WTC11 (cell line): ENCODE data around the gene BMPR1B. TPM values are rescaled to one million over a fixed set of nuclear protein-coding genes. Genes with fewer than 3 reads are reported as not detected.

Experiments used
- ATAC-seq: fragments of 200-7000 bp; cut with Tn5 transposase; 2 replicates; pipeline ENCODE4 v1.10.0; 2021; ENCODE audit warnings: mild to moderate bottlenecking, moderate library complexity
- CTCF ChIA-PET: fragments of 300-600 bp; sonication (Branson Sonifier 250); formaldehyde crosslinking; loops from one replicate; lab custom pipeline; 2021; ENCODE audit warnings: antibody characterized with exemption; lab: Charles Lee
- POLR2A ChIA-PET: fragments of 350-600 bp; sonication (Branson Sonifier 250); formaldehyde crosslinking; loops from one replicate; lab custom pipeline; 2021; ENCODE audit warnings: antibody characterized with exemption; lab: Charles Lee
- DNase-seq: peaks from one replicate; pipeline ENCODE4 v3.0.0; 2021; ENCODE audit warnings: low spot score
- H3K27ac Mint-ChIP-seq: 2 replicates; pipeline ENCODE4 v1.8.0; 2021; ENCODE audit warnings: mixed read lengths
- H3K27me3 Mint-ChIP-seq: 2 replicates; pipeline ENCODE4 v1.8.0; 2021; ENCODE audit warnings: low read depth, mild to moderate bottlenecking, moderate library complexity, mixed read lengths
- H3K36me3 Mint-ChIP-seq: 2 replicates; pipeline ENCODE4 v1.8.0; 2021; ENCODE audit warnings: mixed read lengths
- H3K4me1 Mint-ChIP-seq: 2 replicates; pipeline ENCODE4 v1.8.0; 2022; ENCODE audit warnings: mixed read lengths
- H3K4me3 Mint-ChIP-seq: 2 replicates; pipeline ENCODE4 v1.8.0; 2021; ENCODE audit warnings: mild to moderate bottlenecking, moderate library complexity, mixed read lengths
- H3K9me3 Mint-ChIP-seq: 2 replicates; pipeline ENCODE4 v1.8.0; 2021; ENCODE audit warnings: mixed read lengths
- ATF2 ChIP-seq: sonication (generic); formaldehyde crosslinking; IDR thresholded peaks from 2 replicates; pipeline ENCODE4 v1.8.1; 2022; ENCODE audit warnings: low read depth, missing genetic modification reagents, borderline replicate concordance
- ATF6 ChIP-seq: sonication (generic); formaldehyde crosslinking; IDR thresholded peaks from 2 replicates; pipeline ENCODE4 v1.8.1; 2023; ENCODE audit warnings: mild to moderate bottlenecking, missing genetic modification reagents
- FOXP1 ChIP-seq: sonication (generic); formaldehyde crosslinking; IDR thresholded peaks from 2 replicates; pipeline ENCODE4 v1.8.0; 2022; ENCODE audit warnings: missing genetic modification reagents, mild to moderate bottlenecking, moderate library complexity, borderline replicate concordance
- HMGA2 ChIP-seq: fragments of 250-450 bp; sonication (Bioruptor Pico); IDR thresholded peaks from 2 replicates; pipeline ENCODE4 v1.4.0; 2021; ENCODE audit warnings: mild to moderate bottlenecking, moderate library complexity
- HMGXB4 ChIP-seq: sonication (generic); formaldehyde crosslinking; IDR thresholded peaks from 2 replicates; pipeline ENCODE4 v1.8.1; 2023; ENCODE audit warnings: mild to moderate bottlenecking, moderate library complexity, missing genetic modification reagents
- JUN ChIP-seq: sonication (generic); formaldehyde crosslinking; IDR thresholded peaks from 2 replicates; pipeline ENCODE4 v1.8.0; 2023; ENCODE audit warnings: mild to moderate bottlenecking, missing genetic modification reagents
- MAX ChIP-seq: sonication (generic); formaldehyde crosslinking; IDR thresholded peaks from 2 replicates; pipeline ENCODE4 v1.8.0; 2022; ENCODE audit warnings: mild to moderate bottlenecking, missing genetic modification reagents
- MLX ChIP-seq: sonication (generic); formaldehyde crosslinking; IDR thresholded peaks from 2 replicates; pipeline ENCODE4 v1.8.1; 2023; ENCODE audit warnings: mild to moderate bottlenecking, missing genetic modification reagents, moderate library complexity
- NFE2L1 ChIP-seq: sonication (generic); formaldehyde crosslinking; IDR thresholded peaks from 2 replicates; pipeline ENCODE4 v1.8.1; 2023; ENCODE audit warnings: missing genetic modification reagents
- RELA ChIP-seq: sonication (generic); formaldehyde crosslinking; IDR thresholded peaks from 2 replicates; pipeline ENCODE4 v1.8.1; 2022; ENCODE audit warnings: missing genetic modification reagents, mild to moderate bottlenecking, borderline replicate concordance
- SP1 ChIP-seq: sonication (generic); formaldehyde crosslinking; conservative IDR thresholded peaks from 2 replicates; pipeline ENCODE4 v1.8.1; 2022; ENCODE audit warnings: missing genetic modification reagents
- TEAD4 ChIP-seq: sonication (generic); formaldehyde crosslinking; IDR thresholded peaks from 2 replicates; pipeline ENCODE4 v1.8.0; 2022; ENCODE audit warnings: mild to moderate bottlenecking, missing genetic modification reagents
- TP53 ChIP-seq: sonication (generic); formaldehyde crosslinking; IDR thresholded peaks from 2 replicates; pipeline ENCODE4 v1.8.1; 2023; ENCODE audit warnings: mild to moderate bottlenecking, missing genetic modification reagents
- ZNF219 ChIP-seq: sonication (generic); formaldehyde crosslinking; IDR thresholded peaks from 2 replicates; pipeline ENCODE4 v1.8.0; 2023; ENCODE audit warnings: missing genetic modification reagents, mild to moderate bottlenecking, borderline replicate concordance
- ZNF317 ChIP-seq: sonication (generic); formaldehyde crosslinking; IDR thresholded peaks from 2 replicates; pipeline ENCODE4 v1.8.1; 2023; ENCODE audit warnings: low read depth, mild to moderate bottlenecking, moderate library complexity, missing genetic modification reagents, borderline replicate concordance
- ZNF423 ChIP-seq: fragments of 250-450 bp; sonication (Bioruptor Pico); IDR thresholded peaks from 2 replicates; pipeline ENCODE4 v2.1.2; 2022; ENCODE audit warnings: mild to moderate bottlenecking, moderate library complexity
- ZNF425 ChIP-seq: fragments of 250-450 bp; sonication (Bioruptor Pico); conservative IDR thresholded peaks from 2 replicates; pipeline ENCODE4 v1.9.0; 2021; ENCODE audit warnings: mild to moderate bottlenecking
- ZNF532 ChIP-seq: fragments of 250-450 bp; sonication (Bioruptor Pico); IDR thresholded peaks from 2 replicates; pipeline ENCODE4 v1.9.0; 2021; ENCODE audit warnings: mild to moderate bottlenecking, borderline replicate concordance
- ZSCAN18 ChIP-seq: fragments of 250-450 bp; sonication (Bioruptor Pico); IDR thresholded peaks from 2 replicates; pipeline ENCODE4 v2.1.2; 2022; ENCODE audit warnings: mild to moderate bottlenecking, moderate library complexity
- total RNA-seq: library from RNA; stranded (reverse); gene quantifications from 3 replicates; pipeline ENCODE4 v1.2.3, GENCODE V29; 2021

BMPR1B gene
- total RNA-seq, 1 experiment from 2014 or later: 0.77 TPM

- no peak for TF ChIP-seq ATF6
- TF ChIP-seq ZSCAN18 (CRISPR knock-in tag): no peak
- no peak for TF ChIP-seq ZNF425
- no peak for TF ChIP-seq HMGA2 (CRISPR knock-in tag)
- TF ChIP-seq ATF2 (CRISPR knock-in tag): no peak
- no peak for TF ChIP-seq TP53 (CRISPR knock-in tag)
Measured at GRCh38 chr4:94765648-94766047, 7.9 kb downstream of the BMPR1B start (continued).

- POLR2A ChIA-PET: no interaction called here
Measured at GRCh38 chr4:94766856-94767255, 9.1 kb downstream of the BMPR1B start.

More at GRCh38 chr4:94766856-94767255, 9.1 kb downstream of the BMPR1B start:
- Mint-ChIP-seq H3K4me1 (peaks cover 4% of the 10 kb centered on the region; the same call in 1 of the 2 replicates), H3K27me3 (no peaks in the 10 kb centered on the region), H3K36me3 (no peaks in the 10 kb centered on the region)
- CTCF ChIA-PET: no interaction called here
- TF ChIP-seq SP1 (CRISPR knock-in tag) (no peak), ZNF219 (CRISPR knock-in tag) (no peak), NFE2L1 (CRISPR knock-in tag) (no peak), HMGXB4 (CRISPR knock-in tag) (no peak), ZNF317 (CRISPR knock-in tag) (no peak), HMGA2 (CRISPR knock-in tag) (no peak), ZNF425 (no peak), MLX (CRISPR knock-in tag) (no peak), ZNF532 (no peak), FOXP1 (CRISPR knock-in tag) (no peak), ZNF423 (CRISPR knock-in tag) (no peak), MAX (no peak), JUN (CRISPR knock-in tag) (no peak), RELA (CRISPR knock-in tag) (no peak), TEAD4 (CRISPR knock-in tag) (no peak)
- TF ChIP-seq, all 79 proteins: peak for 0
- ATAC-seq (no peak), DNase-seq (no peak)
- Mint-ChIP-seq H3K4me3 (no peak overlapping the region), H3K27ac (no peak overlapping the region), H3K9me3 (no peaks in the 10 kb centered on the region)
